Large intestine (tissue), 3 donors: ENCODE data around the gene ZMIZ2. TPM values are rescaled to one million over a fixed set of nuclear protein-coding genes. Genes with fewer than 3 reads are reported as not detected.

Experiments
- DNase-seq, 2 donors: peaks; one replicate each; pipeline versions ENCODE4 v3.0.0 to v3.0.0-alpha.2; 2013
- H3K27ac ChIP-seq: one replicate; pipeline ENCODE4 v1.5.1; 2013; ENCODE audit warnings: low read length
- H3K27me3 ChIP-seq: 2 replicates; pipeline ENCODE4 v1.6.1; 2013; ENCODE audit warnings: low read length; ENCODE audit not compliant: control insufficient read depth, insufficient read depth
- H3K36me3 ChIP-seq: 2 replicates; pipeline ENCODE4 v1.6.1; 2013; ENCODE audit warnings: low read length; ENCODE audit not compliant: control insufficient read depth, insufficient read depth
- H3K4me1 ChIP-seq: one replicate; pipeline ENCODE4 v1.6.1; 2013; ENCODE audit warnings: low read length; ENCODE audit not compliant: control insufficient read depth, insufficient read depth
- H3K4me3 ChIP-seq: one replicate; pipeline ENCODE4 v1.5.1; 2013; ENCODE audit warnings: low read length
- H3K9me3 ChIP-seq: one replicate; pipeline ENCODE4 v1.6.1; 2013; ENCODE audit warnings: mild to moderate bottlenecking, low read depth, low read length, moderate library complexity; ENCODE audit not compliant: control insufficient read depth
- WGBS: methylation state at CpG from one replicate; pipeline ENCODE4 v1.1.5; 2013; ENCODE audit warnings: low lambda C conversion rate; ENCODE audit not compliant: insufficient coverage; 5-methylcytosine and 5-hydroxymethylcytosine counted together
- polyA plus RNA-seq: library from polyadenylated mRNA; unstranded; fragments of 120-200 nt; gene quantifications from one replicate; pipeline ENCODE4 v1.2.1, GENCODE V29; 2013

ZMIZ2 gene
- polyA plus RNA-seq, 1 donor = 86.2 TPM

DNA sequence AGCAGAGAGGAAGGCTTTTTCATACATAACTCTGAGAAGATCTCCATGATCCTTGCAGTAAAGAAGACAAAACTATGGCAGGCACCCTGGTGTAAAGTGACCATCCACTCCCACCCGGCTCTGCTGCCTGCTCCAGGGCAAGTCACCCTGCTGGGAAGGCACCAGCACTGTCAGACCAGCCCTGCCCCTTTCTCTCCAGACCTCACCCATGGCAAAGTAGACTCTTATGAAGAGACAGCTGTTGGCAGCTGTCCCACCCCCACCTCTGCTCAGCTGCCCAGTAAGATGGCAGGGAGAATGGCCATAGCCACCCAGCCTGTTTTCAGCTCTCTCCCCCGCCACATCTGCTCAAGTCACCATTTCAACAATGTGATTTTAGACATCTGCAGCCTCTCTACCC is 8.6 kb upstream of the ZMIZ2 start:
- WGBS = no CpG with 5 or more reads among the region's 2 CpGs
- DNase-seq = no peak
- no peaks in the 10 kb centered on the region for H3K27me3 ChIP-seq
- H3K4me1 ChIP-seq = no peaks in the 10 kb centered on the region
- H3K9me3 ChIP-seq = no peaks in the 10 kb centered on the region
- H3K4me3 ChIP-seq = no peak overlapping the region
- H3K36me3 ChIP-seq = no peaks in the 10 kb centered on the region
- no peak overlapping the region for H3K27ac ChIP-seq

DNA sequence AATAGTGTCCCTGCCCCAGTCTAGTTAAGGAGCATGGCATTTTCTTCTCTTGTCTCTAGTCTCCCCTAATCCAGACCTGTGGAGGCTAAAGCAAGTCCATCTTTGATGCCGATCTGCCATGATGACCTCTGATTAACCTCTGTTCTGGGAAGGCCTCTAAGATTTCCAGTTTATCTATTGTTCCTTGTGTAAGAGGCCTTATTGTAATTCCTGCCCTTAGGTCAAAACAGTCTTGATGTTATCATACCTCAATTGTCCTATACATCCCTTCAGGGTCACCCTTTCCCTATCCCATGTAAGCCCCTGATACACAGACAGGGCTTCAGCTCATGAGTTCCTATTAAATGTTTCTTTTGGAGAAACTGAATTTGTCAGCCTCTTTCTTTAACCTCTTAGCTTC is 4.9 kb upstream of the ZMIZ2 start:
- Histone ChIP-seq H3K9me3 (no peaks in the 10 kb centered on the region), H3K4me1 (peaks cover 6% of the 10 kb centered on the region), H3K4me3 (no peak overlapping the region), H3K27ac (no peak overlapping the region), H3K27me3 (no peaks in the 10 kb centered on the region), H3K36me3 (no peaks in the 10 kb centered on the region)
- WGBS = no CpG with 5 or more reads among the region's 1 CpG
- no peak for DNase-seq

DNA sequence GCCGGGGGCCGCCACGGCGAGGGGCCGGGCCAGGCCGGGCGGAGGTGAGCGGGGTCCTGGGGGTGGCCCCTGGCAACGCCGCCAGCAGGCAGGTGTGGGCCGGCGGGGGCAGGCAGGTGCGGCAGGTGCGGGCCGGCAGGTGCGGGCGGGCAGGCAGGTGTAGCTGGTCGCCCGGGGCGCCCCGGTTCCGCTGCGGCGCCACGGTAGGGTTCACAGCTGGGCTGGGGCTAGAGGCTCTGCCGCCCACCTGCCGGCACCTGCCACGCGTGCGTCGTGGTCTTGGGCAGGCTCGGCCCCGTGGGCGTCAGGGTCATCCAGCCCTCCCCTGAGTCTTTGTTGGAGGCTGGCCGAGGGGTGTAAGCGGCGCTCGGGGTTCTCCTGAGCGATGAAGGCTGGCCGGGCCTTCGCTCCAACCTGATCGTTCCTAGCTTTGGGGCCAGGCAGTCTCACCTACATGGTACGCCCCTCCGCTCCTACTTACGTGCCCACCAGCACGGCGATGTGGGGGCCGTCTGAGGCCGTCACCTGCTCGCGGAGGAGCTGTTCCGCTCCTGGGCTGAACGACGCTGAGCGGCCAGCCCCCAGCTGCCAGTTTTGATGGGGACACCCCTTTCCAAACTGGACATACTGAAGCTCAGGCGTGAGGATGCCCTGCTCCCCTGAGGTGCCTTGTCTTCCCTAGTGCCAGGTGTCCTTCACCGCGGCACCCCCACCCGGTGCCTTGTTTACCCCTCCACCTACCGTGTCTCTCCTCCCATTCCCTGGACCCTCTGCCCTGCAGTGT is 493 bp downstream of the ZMIZ2 start:
- WGBS = no CpG with 5 or more reads among the region's 60 CpGs
- Histone ChIP-seq H3K36me3 (peaks cover 3% of the 10 kb centered on the region), H3K4me1 (peaks cover 33% of the 10 kb centered on the region), H3K9me3 (no peaks in the 10 kb centered on the region), H3K4me3 (peak overlapping the region; percentile 95), H3K27me3 (no peaks in the 10 kb centered on the region), H3K27ac (peak overlapping the region; percentile 44)
- DNase-seq = peak in 1 of 2 donors; percentile 25

DNA sequence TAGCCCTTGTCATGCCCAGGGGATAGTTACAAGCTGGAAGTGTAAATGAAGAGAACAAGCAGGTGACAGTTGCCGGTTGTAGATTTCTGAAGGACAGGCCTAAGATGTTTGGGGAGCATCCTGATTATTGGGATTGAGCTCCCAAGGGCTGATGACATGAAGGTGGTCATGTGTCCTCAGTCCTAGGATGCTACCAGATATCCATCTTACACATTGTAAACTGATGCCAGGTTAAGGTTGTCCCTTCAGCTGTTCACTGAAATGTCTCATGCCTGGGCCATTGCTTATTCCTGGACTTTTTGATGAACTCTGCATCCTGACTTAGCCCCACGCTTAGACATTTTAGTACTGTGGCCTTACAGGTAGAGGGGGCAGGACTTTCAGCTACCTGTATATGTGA is 1.3 kb downstream of the ZMIZ2 start:
- WGBS = no CpG with 5 or more reads among the region's 2 CpGs

DNA sequence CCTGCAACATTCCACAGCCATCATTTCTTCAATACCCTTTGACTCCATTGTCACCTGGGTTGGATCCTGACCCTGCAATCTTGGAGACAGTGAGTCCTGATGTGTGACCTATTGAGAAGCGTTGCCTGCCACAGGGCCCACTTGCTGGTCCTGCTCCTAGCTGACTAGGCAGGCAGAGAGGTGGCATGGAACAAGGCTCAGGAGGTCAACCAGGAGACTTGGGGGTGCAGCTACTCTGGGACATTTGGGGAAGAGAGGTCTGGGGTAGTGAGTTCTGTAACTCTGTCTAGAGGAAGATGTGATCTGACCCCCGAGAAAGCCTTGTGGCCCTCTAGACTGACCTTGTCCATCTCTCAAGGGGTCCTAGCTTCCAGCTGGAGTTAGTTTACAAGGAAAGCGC is 1.8 kb downstream of the ZMIZ2 start:
- H3K27ac ChIP-seq = peak overlapping the region; percentile 65
- H3K9me3 ChIP-seq = no peaks in the 10 kb centered on the region
- no peak overlapping the region for H3K4me3 ChIP-seq
- WGBS = no CpG with 5 or more reads among the region's 3 CpGs
- H3K36me3 ChIP-seq = peaks cover 3% of the 10 kb centered on the region
- peaks cover 33% of the 10 kb centered on the region for H3K4me1 ChIP-seq
- no peak for DNase-seq
- no peaks in the 10 kb centered on the region for H3K27me3 ChIP-seq

More for the DNA sequence above, 1.3 kb downstream of the ZMIZ2 start:
- no peak for DNase-seq
- Histone ChIP-seq H3K27ac (no peak overlapping the region), H3K27me3 (no peaks in the 10 kb centered on the region), H3K9me3 (no peaks in the 10 kb centered on the region), H3K36me3 (peaks cover 3% of the 10 kb centered on the region), H3K4me1 (peaks cover 33% of the 10 kb centered on the region), H3K4me3 (peak overlapping the region; percentile 95)

DNA sequence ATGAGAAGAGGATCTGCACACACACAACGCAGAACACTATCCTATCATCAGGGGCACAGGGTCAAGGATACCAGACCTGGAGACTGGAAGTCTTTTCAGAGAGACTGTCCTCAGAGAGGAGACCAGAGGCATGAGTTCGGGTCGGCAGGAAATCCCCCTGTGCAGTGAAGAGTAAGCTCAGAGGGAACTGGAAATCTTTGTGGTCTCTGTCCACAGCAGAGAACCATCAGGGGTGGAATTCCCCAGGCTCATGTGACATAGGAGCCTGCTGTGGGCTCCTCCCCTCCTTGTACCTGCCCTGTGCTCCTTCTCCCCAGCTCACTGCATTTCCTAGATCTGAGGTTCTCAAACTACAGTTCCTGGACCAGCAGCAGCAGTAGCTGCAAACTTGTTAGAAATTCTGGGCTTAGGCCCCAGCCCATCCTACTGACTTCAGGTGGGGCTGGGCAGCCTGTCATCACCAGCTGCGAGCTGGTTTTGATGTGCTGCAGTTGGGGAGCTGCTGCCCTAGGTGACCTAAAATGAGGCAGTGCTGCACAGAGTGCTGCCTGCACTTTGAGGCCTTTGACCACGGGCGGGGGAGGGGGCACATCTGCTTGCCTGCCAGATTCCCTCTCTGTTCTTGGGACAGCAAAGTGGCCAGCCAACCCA is 2.4 kb downstream of the ZMIZ2 start:
- Histone ChIP-seq H3K27ac (peak overlapping the region; percentile 65), H3K27me3 (no peaks in the 10 kb centered on the region), H3K4me1 (peaks cover 33% of the 10 kb centered on the region), H3K9me3 (no peaks in the 10 kb centered on the region), H3K4me3 (no peak overlapping the region), H3K36me3 (peaks cover 4% of the 10 kb centered on the region)
- no CpG with 5 or more reads among the region's 6 CpGs for WGBS
- DNase-seq = peak; percentile 49 to 67

DNA sequence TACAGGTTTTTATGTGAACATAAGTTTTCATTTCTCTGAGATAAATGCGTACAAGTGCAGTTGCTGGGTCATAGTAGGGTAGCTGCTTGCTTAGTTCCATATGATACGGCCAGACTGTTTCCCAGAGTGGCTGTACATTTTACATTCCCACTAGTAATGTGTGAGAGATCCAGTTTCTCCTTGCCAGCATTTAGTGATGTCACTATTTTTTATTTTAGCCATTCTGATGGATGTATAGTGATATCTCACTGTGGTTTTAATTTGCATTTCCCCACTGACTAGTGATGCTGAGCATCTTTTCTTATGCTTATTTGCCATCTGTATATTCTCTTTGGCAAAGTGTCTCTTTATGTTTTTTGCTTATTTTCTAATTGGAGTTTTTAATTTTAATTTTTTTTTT is 4.2 kb downstream of the ZMIZ2 start:
- no peak overlapping the region for H3K27ac ChIP-seq
- no peak for DNase-seq
- H3K4me3 ChIP-seq = no peak overlapping the region
- peaks cover 21% of the 10 kb centered on the region for H3K36me3 ChIP-seq
- H3K9me3 ChIP-seq = no peaks in the 10 kb centered on the region
- no CpG with 5 or more reads among the region's 2 CpGs for WGBS
- H3K4me1 ChIP-seq = peaks cover 29% of the 10 kb centered on the region
- no peaks in the 10 kb centered on the region for H3K27me3 ChIP-seq

DNA sequence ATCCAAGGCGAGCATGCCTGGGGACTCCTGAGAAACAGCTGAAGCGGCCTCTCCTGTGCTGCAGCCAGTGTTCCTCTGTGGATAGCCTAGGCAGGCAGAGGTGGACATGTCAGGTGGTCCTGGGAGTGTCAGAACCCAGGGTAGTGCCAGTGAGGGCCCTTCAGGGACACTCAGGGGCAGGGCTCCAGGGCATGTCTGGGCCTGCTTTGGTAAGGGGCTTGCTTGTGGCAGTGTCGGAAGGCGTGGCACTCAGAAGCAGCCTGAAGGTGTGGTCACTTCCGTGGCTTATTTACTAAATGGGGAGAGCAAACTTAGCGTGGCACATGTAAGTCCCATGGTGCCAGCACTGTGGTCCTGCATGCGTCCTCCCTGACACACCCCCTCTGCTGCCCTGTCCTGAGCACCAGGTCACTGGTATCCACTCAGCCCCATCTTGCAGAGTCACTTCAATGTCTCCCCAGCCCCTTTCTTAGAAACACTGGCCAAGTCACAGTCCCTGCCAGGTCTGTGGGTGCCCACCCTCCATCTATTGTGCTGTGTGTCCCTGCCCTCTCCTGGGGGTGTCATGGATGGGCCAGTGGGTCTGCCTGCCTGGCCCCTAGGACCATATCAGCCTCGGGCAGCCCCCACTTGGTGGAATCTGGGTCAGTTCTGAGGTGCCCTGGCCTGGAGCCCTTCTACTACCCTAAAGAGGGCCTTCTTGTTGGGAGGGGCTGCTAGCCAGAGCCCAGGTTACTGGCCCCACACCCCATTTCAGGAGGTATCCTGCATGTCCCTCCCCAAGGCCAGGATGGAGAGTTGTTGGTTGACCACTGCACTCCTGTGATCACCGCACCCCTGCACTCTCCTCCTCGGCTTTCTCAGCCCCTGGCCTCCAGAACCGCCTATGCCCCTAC is 6.4 kb downstream of the ZMIZ2 start:
- H3K9me3 ChIP-seq = no peaks in the 10 kb centered on the region
- H3K4me3 ChIP-seq = no peak overlapping the region
- no peak overlapping the region for H3K27ac ChIP-seq
- no peak for DNase-seq
- H3K36me3 ChIP-seq = peaks cover 36% of the 10 kb centered on the region
- WGBS = no CpG with 5 or more reads among the region's 11 CpGs
- H3K27me3 ChIP-seq = no peaks in the 10 kb centered on the region
- peaks cover 19% of the 10 kb centered on the region for H3K4me1 ChIP-seq

DNA sequence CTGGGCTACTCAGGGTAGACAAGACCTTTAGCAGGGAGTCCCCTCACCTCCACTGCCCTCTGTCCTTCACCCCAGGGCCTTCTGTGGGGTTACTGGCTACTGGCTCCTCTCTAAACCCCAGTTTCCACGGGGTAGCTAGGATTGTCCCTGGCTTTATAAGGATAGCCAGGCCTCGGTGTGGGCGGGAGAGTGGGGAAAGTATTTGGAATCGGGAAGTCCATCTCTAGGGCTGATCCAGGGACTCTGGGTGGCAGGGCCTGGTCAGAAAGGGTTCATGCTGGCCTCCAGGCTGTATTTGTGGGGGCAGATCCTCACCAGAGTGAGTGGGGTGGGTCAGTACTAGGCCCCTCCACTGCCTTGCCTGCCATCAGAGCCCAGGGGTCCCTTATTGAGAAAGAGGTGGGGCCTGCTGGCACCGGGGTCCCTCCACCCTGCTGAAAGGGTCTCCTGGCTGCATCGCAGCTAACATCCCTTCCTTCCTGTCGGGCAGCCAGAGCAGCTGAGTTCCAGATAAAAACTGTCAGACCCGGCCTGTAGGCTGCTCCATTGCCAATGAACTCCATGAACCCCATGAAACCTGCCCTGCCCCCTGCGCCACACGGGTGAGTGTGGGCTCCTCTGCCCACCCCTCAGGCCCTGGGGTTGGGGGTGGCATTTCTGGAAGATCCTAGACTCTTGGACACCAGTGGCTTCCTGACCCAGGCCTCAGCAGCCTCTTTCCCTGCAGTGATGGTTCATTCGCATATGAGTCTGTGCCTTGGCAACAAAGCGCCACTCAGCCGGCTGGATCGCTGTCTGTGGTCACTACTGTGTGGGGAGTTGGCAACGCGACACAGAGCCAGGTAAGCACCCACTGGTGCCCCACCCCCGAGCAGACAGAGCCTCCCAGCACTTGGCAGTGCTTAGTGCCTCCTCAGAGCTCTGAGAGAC is 7.3 kb downstream of the ZMIZ2 start:
- Histone ChIP-seq H3K9me3 (no peaks in the 10 kb centered on the region), H3K27ac (no peak overlapping the region), H3K27me3 (no peaks in the 10 kb centered on the region), H3K4me3 (no peak overlapping the region), H3K36me3 (peaks cover 42% of the 10 kb centered on the region), H3K4me1 (peaks cover 10% of the 10 kb centered on the region)
- DNase-seq = no peak
- no CpG with 5 or more reads among the region's 17 CpGs for WGBS
